ENCODE results near the gene THEM4. TPM values are rescaled to one million over a fixed set of nuclear protein-coding genes. Genes with fewer than 3 reads are reported as not detected.

Gene THEM4
- total and polyA plus RNA-seq, 2 experiments from 2014 or later, result 13.4 to 20.4 TPM

- TF ChIP-seq EZH2phosphoT487 (IDR thresholded peaks at IDR 0.05; ENCODE audit: unreplicated experiment) (no peak), STAT1 (IDR thresholded peaks at IDR 0.05; ENCODE audit: unreplicated experiment) (no peak), EZH2 (IDR thresholded peaks at IDR 0.05; ENCODE audit: low read depth, unreplicated experiment) (no peak), ETS1 (IDR thresholded peaks at IDR 0.05) (no peak), CREB1 (CRISPR knock-in tag; IDR thresholded peaks at IDR 0.05; ENCODE audit: low read depth) (no peak), REST (IDR thresholded peaks at IDR 0.05; ENCODE audit: unreplicated experiment) (no peak), JUNB (IDR thresholded peaks at IDR 0.05; ENCODE audit: unreplicated experiment) (no peak), ZNF114 (CRISPR knock-in tag; IDR thresholded peaks at IDR 0.05) (no peak), NANOG (IDR thresholded peaks at IDR 0.05; ENCODE audit: borderline replicate concordance) (no peak), POLR2AphosphoS5 (IDR thresholded peaks at IDR 0.05; ENCODE audit: low read depth) (no peak), ZNF331 (CRISPR knock-in tag; IDR thresholded peaks at IDR 0.05; ENCODE audit: low read depth) (no peak), CTCF (conservative IDR thresholded peaks at IDR 0.05; ENCODE audit: low read depth in 2 of 2) (no peak)
- TF ChIP-seq, protein P1, sequence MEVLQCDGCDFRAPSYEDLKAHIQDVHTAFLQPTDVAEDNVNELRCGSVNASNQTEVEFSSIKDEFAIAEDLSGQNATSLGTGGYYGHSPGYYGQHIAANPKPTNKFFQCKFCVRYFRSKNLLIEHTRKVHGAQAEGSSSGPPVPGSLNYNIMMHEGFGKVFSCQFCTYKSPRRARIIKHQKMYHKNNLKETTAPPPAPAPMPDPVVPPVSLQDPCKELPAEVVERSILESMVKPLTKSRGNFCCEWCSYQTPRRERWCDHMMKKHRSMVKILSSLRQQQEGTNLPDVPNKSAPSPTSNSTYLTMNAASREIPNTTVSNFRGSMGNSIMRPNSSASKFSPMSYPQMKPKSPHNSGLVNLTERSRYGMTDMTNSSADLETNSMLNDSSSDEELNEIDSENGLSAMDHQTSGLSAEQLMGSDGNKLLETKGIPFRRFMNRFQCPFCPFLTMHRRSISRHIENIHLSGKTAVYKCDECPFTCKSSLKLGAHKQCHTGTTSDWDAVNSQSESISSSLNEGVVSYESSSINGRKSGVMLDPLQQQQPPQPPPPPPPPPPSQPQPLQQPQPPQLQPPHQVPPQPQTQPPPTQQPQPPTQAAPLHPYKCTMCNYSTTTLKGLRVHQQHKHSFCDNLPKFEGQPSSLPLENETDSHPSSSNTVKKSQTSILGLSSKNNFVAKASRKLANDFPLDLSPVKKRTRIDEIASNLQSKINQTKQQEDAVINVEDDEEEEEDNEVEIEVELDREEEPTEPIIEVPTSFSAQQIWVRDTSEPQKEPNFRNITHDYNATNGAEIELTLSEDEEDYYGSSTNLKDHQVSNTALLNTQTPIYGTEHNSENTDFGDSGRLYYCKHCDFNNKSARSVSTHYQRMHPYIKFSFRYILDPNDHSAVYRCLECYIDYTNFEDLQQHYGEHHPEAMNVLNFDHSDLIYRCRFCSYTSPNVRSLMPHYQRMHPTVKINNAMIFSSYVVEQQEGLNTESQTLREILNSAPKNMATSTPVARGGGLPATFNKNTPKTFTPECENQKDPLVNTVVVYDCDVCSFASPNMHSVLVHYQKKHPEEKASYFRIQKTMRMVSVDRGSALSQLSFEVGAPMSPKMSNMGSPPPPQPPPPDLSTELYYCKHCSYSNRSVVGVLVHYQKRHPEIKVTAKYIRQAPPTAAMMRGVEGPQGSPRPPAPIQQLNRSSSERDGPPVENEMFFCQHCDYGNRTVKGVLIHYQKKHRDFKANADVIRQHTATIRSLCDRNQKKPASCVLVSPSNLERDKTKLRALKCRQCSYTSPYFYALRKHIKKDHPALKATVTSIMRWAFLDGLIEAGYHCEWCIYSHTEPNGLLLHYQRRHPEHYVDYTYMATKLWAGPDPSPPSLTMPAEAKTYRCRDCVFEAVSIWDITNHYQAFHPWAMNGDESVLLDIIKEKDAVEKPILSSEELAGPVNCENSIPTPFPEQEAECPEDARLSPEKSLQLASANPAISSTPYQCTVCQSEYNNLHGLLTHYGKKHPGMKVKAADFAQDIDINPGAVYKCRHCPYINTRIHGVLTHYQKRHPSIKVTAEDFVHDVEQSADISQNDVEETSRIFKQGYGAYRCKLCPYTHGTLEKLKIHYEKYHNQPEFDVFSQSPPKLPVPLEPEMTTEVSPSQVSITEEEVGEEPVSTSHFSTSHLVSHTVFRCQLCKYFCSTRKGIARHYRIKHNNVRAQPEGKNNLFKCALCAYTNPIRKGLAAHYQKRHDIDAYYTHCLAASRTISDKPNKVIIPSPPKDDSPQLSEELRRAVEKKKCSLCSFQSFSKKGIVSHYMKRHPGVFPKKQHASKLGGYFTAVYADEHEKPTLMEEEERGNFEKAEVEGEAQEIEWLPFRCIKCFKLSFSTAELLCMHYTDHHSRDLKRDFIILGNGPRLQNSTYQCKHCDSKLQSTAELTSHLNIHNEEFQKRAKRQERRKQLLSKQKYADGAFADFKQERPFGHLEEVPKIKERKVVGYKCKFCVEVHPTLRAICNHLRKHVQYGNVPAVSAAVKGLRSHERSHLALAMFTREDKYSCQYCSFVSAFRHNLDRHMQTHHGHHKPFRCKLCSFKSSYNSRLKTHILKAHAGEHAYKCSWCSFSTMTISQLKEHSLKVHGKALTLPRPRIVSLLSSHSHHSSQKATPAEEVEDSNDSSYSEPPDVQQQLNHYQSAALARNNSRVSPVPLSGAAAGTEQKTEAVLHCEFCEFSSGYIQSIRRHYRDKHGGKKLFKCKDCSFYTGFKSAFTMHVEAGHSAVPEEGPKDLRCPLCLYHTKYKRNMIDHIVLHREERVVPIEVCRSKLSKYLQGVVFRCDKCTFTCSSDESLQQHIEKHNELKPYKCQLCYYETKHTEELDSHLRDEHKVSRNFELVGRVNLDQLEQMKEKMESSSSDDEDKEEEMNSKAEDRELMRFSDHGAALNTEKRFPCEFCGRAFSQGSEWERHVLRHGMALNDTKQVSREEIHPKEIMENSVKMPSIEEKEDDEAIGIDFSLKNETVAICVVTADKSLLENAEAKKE (CRISPR knock-in tag; IDR thresholded peaks at IDR 0.05), result no peak
- Histone ChIP-seq H3K79me2 (replicated peaks; ENCODE audit: insufficient read depth) (no peaks in the 10 kb centered on the region), H3K36me3 (ENCODE audit: insufficient read depth) (no peaks in the 10 kb centered on the region; the same call in 1 of the 2 replicates), H3K27ac (ENCODE audit: low read depth) (no peak overlapping the region), H3K9me2 (ENCODE audit: insufficient read depth) (no peaks in the 10 kb centered on the region), H3K27me3 (ENCODE audit: insufficient read depth) (peaks cover 69% of the 10 kb centered on the region), H3K4me1 (ENCODE audit: insufficient read depth) (peaks cover 5% of the 10 kb centered on the region; the same call in 1 of the 2 replicates), H2AFZ (no peak overlapping the region), H3K4me2 (no peak overlapping the region), H4K20me1 (replicated peaks; ENCODE audit: insufficient read depth) (no peaks in the 10 kb centered on the region; the same call in 1 of the 2 replicates), H3F3A (replicated peaks; ENCODE audit: low read depth) (no peaks in the 10 kb centered on the region), H3K4me3 (no peak overlapping the region)
- no peak overlapping the region for H3K27ac Mint-ChIP-seq
- H3K27me3 Mint-ChIP-seq (ENCODE audit: insufficient read depth, low read depth, poor library complexity), result peaks cover 67% of the 10 kb centered on the region
- no peak for DNase-seq (ENCODE audit: low spot score)
- H3K4me3 Mint-ChIP-seq, result no peak overlapping the region
- H3K36me3 Mint-ChIP-seq (ENCODE audit: low read depth), result no peaks in the 10 kb centered on the region
- H3K9me3 Mint-ChIP-seq, result no peaks in the 10 kb centered on the region; the same call in 2 of the 3 replicates
- peaks cover 23% of the 10 kb centered on the region for H3K4me1 Mint-ChIP-seq
- no peak for ATAC-seq
These were observed 50.2 kb downstream of the THEM4 start for GRCh38 chr1:151858886-151859665.
